Measurements from ENCODE around the gene USP30. TPM values are rescaled to one million over a fixed set of nuclear protein-coding genes. Genes with fewer than 3 reads are reported as not detected.
"Not testable (repeated sequence)": the region's sequence is repeated elsewhere in the genome, so short reads cannot be mapped to it uniquely, and the experiment has no call there.

Gene USP30
- total RNA-seq, 1 experiment from 2014 or later: 12.5 TPM

- ChIA-PET POLR2A (ENCODE audit: unreplicated experiment) (no interaction called here), CTCF (no interaction called here)
- DNase-seq: peak; percentile 42 to 61
- H4K20me1 ChIP-seq (ENCODE audit: insufficient read depth): no peaks in the 10 kb centered on the region; the same call in 1 of the 2 replicates
- H3K4me1 ChIP-seq (replicated peaks; ENCODE audit: insufficient read depth): no peaks in the 10 kb centered on the region
- H3K27me3 ChIP-seq (ENCODE audit: insufficient read depth, low read depth): peaks cover 45% of the 10 kb centered on the region
- peak within 1 kb of the TSS; percentile 45; the same call in 1 of the 2 replicates for H3K4me2 ChIP-seq
- H2AFZ ChIP-seq: no peak within 1 kb of the TSS
- no peak within 1 kb of the TSS for H3K27ac ChIP-seq
- H3K4me3 ChIP-seq: no peak within 1 kb of the TSS
- no peaks in the 10 kb centered on the region for H3K79me2 ChIP-seq (ENCODE audit: low read depth)
- no peaks in the 10 kb centered on the region for H3K36me3 ChIP-seq (ENCODE audit: low read depth)
- intact Hi-C loops (cut with micrococcal nuclease; ENCODE audit: unreplicated experiment): no loop called here
- no peaks in the 10 kb centered on the region for H3K9me3 ChIP-seq (ENCODE audit: insufficient read depth, low read depth)
- TF ChIP-seq EZH2 (IDR thresholded peaks at IDR 0.05; ENCODE audit: low read depth) (no peak), CTCF (conservative IDR thresholded peaks at IDR 0.05) (no peak)
- no peaks in the 10 kb centered on the region for H3F3A ChIP-seq (ENCODE audit: insufficient read depth, low read depth)
- no TSS peak for BruUV-seq (replicated peaks)
- H3K9me2 ChIP-seq (ENCODE audit: insufficient read depth): no peaks in the 10 kb centered on the region
Measured at GRCh38 chr12:109020796-109021380, 31.5 kb upstream of the USP30 start, which contains the start of gene SVOP. SVOP (minus strand) TSS chr12:109021068; CDS start chr12:109020868, 200 bp downstream.

GRCh38 chr12:109027767-109028166 lies 24.6 kb upstream of the USP30 start:
- ChIA-PET POLR2A (ENCODE audit: unreplicated experiment) (no interaction called here), CTCF (interaction anchor here (0.7 kb wide), 1 partner anchor 277 kb away, joined by 3 read pairs; no protein-coding TSS in a partner anchor)
- no peaks in the 10 kb centered on the region for H4K20me1 ChIP-seq (ENCODE audit: insufficient read depth)
- no peaks in the 10 kb centered on the region for H3F3A ChIP-seq (ENCODE audit: insufficient read depth, low read depth)
- H3K9me2 ChIP-seq (ENCODE audit: insufficient read depth): no peaks in the 10 kb centered on the region
- H3K4me1 ChIP-seq (replicated peaks; ENCODE audit: insufficient read depth): no peaks in the 10 kb centered on the region
- TF ChIP-seq EZH2 (IDR thresholded peaks at IDR 0.05; ENCODE audit: low read depth) (no peak), CTCF (conservative IDR thresholded peaks at IDR 0.05) (no peak)
- H3K36me3 ChIP-seq (ENCODE audit: low read depth): no peaks in the 10 kb centered on the region
- no peak overlapping the region for H3K27ac ChIP-seq
- H3K79me2 ChIP-seq (ENCODE audit: low read depth): no peaks in the 10 kb centered on the region
- no peak for DNase-seq
- H2AFZ ChIP-seq: no peak overlapping the region
- H3K9me3 ChIP-seq (ENCODE audit: insufficient read depth, low read depth): no peaks in the 10 kb centered on the region
- BruUV-seq (replicated peaks): no TSS peak
- intact Hi-C loops (cut with micrococcal nuclease; ENCODE audit: unreplicated experiment): no loop called here
- no peak overlapping the region for H3K4me3 ChIP-seq
- H3K27me3 ChIP-seq (ENCODE audit: insufficient read depth, low read depth): peaks cover 42% of the 10 kb centered on the region; the same call in 1 of the 2 replicates
- no peak overlapping the region for H3K4me2 ChIP-seq

- H2AFZ ChIP-seq; H3K9me3 ChIP-seq (ENCODE audit: insufficient read depth, low read depth); H3K36me3 ChIP-seq (ENCODE audit: low read depth); H3K27ac ChIP-seq; H3K4me3 ChIP-seq; BruUV-seq (replicated peaks); H3F3A ChIP-seq (ENCODE audit: insufficient read depth, low read depth); H3K9me2 ChIP-seq (ENCODE audit: insufficient read depth); DNase-seq; POLR2A ChIA-PET (ENCODE audit: unreplicated experiment); H3K4me2 ChIP-seq; intact Hi-C loops (cut with micrococcal nuclease; ENCODE audit: unreplicated experiment); CTCF ChIA-PET; H3K79me2 ChIP-seq (ENCODE audit: low read depth); H3K4me1 ChIP-seq (replicated peaks; ENCODE audit: insufficient read depth); H4K20me1 ChIP-seq (ENCODE audit: insufficient read depth): not testable (repeated sequence)
- H3K27me3 ChIP-seq (ENCODE audit: insufficient read depth, low read depth): peaks cover 37% of the 10 kb centered on the region; the same call in 1 of the 2 replicates
Measured at GRCh38 chr12:109028624-109029023, 23.8 kb upstream of the USP30 start.

GRCh38 chr12:109029411-109029810 lies 23.0 kb upstream of the USP30 start:
- peaks cover 29% of the 10 kb centered on the region; the same call in 1 of the 2 replicates for H3K27me3 ChIP-seq (ENCODE audit: insufficient read depth, low read depth)
- TF ChIP-seq EZH2 (IDR thresholded peaks at IDR 0.05; ENCODE audit: low read depth): no peak
- TF ChIP-seq CTCF (conservative IDR thresholded peaks at IDR 0.05): no peak
- POLR2A ChIA-PET (ENCODE audit: unreplicated experiment): no interaction called here
- H3K79me2 ChIP-seq (ENCODE audit: low read depth): no peaks in the 10 kb centered on the region
- no peak overlapping the region for H3K4me3 ChIP-seq
- no peaks in the 10 kb centered on the region for H4K20me1 ChIP-seq (ENCODE audit: insufficient read depth)
- no peak for DNase-seq
- H3K4me1 ChIP-seq (replicated peaks; ENCODE audit: insufficient read depth): no peaks in the 10 kb centered on the region
- no peak overlapping the region for H3K4me2 ChIP-seq
- H3K9me2 ChIP-seq (ENCODE audit: insufficient read depth): no peaks in the 10 kb centered on the region
- no peaks in the 10 kb centered on the region for H3F3A ChIP-seq (ENCODE audit: insufficient read depth, low read depth)
- no peaks in the 10 kb centered on the region for H3K36me3 ChIP-seq (ENCODE audit: low read depth)
- CTCF ChIA-PET: no interaction called here
- intact Hi-C loops (cut with micrococcal nuclease; ENCODE audit: unreplicated experiment): no loop called here
- H3K27ac ChIP-seq: no peak overlapping the region
- no peak overlapping the region for H2AFZ ChIP-seq
- H3K9me3 ChIP-seq (ENCODE audit: insufficient read depth, low read depth): no peaks in the 10 kb centered on the region
- no TSS peak for BruUV-seq (replicated peaks)
